ENCODE results near the gene TSC2.

- TF ChIP-seq POLR2AphosphoS5 (IDR thresholded peaks at IDR 0.05) (no peak), CTCF (IDR thresholded peaks at IDR 0.05) (no peak), POLR2A (IDR thresholded peaks at IDR 0.05) (no peak)
Observed at GRCh38 chr16:2024032-2024420, 23.8 kb upstream of the TSC2 start.

All from breast epithelium (tissue), 3 donors.